HCT116 (cell line): ENCODE data around the gene YPEL3. TPM values are rescaled to one million over a fixed set of nuclear protein-coding genes. Genes with fewer than 3 reads are reported as not detected.

Experiments used
- ATAC-seq: fragments of 200-7000 bp; cut with Tn5 transposase; 2 replicates; pipeline ENCODE4 v1.9.1; 2020; ENCODE audit warnings: mild to moderate bottlenecking, moderate library complexity
- BruUV-seq: library from RNA; stranded (reverse); fragments of 400-500 nt; replicated peaks from 2 replicates; lab custom pipeline; 2021; lab: Mats Ljungman, UMichigan
- CTCF ChIA-PET: fragments of 300-600 bp; sonication (Branson Sonifier 250); formaldehyde crosslinking; loops from one replicate; lab custom pipeline; 2021; ENCODE audit warnings: antibody characterized with exemption; lab: Charles Lee
- POLR2A ChIA-PET: fragments of 300-600, 350-600 bp; sonication (Branson Sonifier 250); formaldehyde crosslinking; loops from one replicate; lab custom pipeline; 2021; ENCODE audit warnings: antibody characterized with exemption; lab: Charles Lee
- RAD21 ChIA-PET, 2 experiments: fragments of 300-600 bp; sonication (Branson Sonifier 250); formaldehyde crosslinking; loops; one replicate each; lab custom pipeline; 2023; ENCODE audit warnings: low total read pairs in 2 of 2; ENCODE audit not compliant: uncharacterized antibody in 2 of 2, unreplicated experiment in 2 of 2, low non-redundant PET in 1 of 2; lab: Charles Lee
- DNase-seq: peaks from one replicate; pipeline ENCODE4 v3.0.0-alpha.2; 2010; ENCODE audit warnings: low read depth, low spot score
- H2AFZ ChIP-seq: fragments of 200-600 bp; shearing (Covaris generic), sonication (generic); 2 replicates; pipeline ENCODE4 v1.6.1; 2017; ENCODE audit warnings: low read depth, mixed run types, mixed read lengths, antibody characterized with exemption, low read length; ENCODE audit not compliant: poor library complexity, severe bottlenecking
- H3K27ac ChIP-seq: 2 replicates; pipeline ENCODE4 v1.5.1; 2012; ENCODE audit warnings: low read depth, low read length
- H3K27me3 ChIP-seq: fragments of 200-600 bp; sonication (generic); 2 replicates; pipeline ENCODE4 v1.6.1; 2016; ENCODE audit warnings: mixed run types, low read length, mixed read lengths; ENCODE audit not compliant: insufficient read depth
- H3K36me3 ChIP-seq, 2 experiments: fragments of 200-500 bp in 1 of 2; fragments of 200-600 bp in 1 of 2; sonication (Bioruptor generic) in 1 of 2; sonication (generic) in 1 of 2; 2 replicates each; pipeline versions ENCODE4 v1.5.1 to v1.6.1; 2014 to 2016; ENCODE audit warnings: low read length in 2 of 2, inconsistent platforms in 1 of 2, mixed read lengths in 1 of 2, mixed run types in 1 of 2; ENCODE audit not compliant: insufficient read depth in 2 of 2, control insufficient read depth in 1 of 2
- H3K4me1 ChIP-seq, 2 experiments: fragments of 200-600 bp in 1 of 2; sonication (generic) in 1 of 2; 2 replicates each; pipeline versions ENCODE4 v1.5.1 to v1.6.1; 2012 to 2017; ENCODE audit warnings: low read length in 2 of 2, inconsistent platforms in 1 of 2, mild to moderate bottlenecking in 1 of 2, mixed read lengths in 1 of 2, mixed run types in 1 of 2, moderate library complexity in 1 of 2; ENCODE audit not compliant: insufficient read depth in 2 of 2, control insufficient read depth in 1 of 2
- H3K4me2 ChIP-seq: fragments of 200-600 bp; sonication (generic); 2 replicates; pipeline ENCODE4 v1.6.1; 2017; ENCODE audit warnings: mixed run types, low read length, mixed read lengths
- H3K4me3 ChIP-seq, 2 experiments: fragments of 200-600 bp in 1 of 2; sonication (generic) in 1 of 2; replicated peaks in 1 of 2; 2 replicates each; pipeline ENCODE4 v1.5.1; 2011 to 2016; ENCODE audit warnings: low read length in 2 of 2, control low read depth in 1 of 2, low read depth in 1 of 2, mild to moderate bottlenecking in 1 of 2, mixed read lengths in 1 of 2, mixed run types in 1 of 2
- H3K79me2 ChIP-seq: fragments of 200-600 bp; sonication (generic); 2 replicates; pipeline ENCODE4 v1.6.1; 2017; ENCODE audit warnings: mild to moderate bottlenecking, mixed run types, low read length, moderate library complexity, mixed read lengths; ENCODE audit not compliant: insufficient read depth
- H3K9ac ChIP-seq: fragments of 200-600 bp; sonication (generic); 2 replicates; pipeline ENCODE4 v1.6.1; 2016; ENCODE audit warnings: low read length, mixed read lengths
- H3K9me2 ChIP-seq: fragments of 200-600 bp; sonication (generic), shearing (Covaris generic); 2 replicates; pipeline ENCODE4 v1.6.1; 2017; ENCODE audit warnings: mixed run types, mild to moderate bottlenecking, moderate library complexity; ENCODE audit not compliant: insufficient read depth
- H3K9me3 ChIP-seq, 2 experiments: fragments of 200-500 bp in 1 of 2; fragments of 200-600 bp in 1 of 2; sonication (Bioruptor generic) in 1 of 2; sonication (generic) in 1 of 2; 2 replicates each; pipeline ENCODE4 v1.6.1; 2014 to 2017; ENCODE audit warnings: low read length in 2 of 2, mixed read lengths in 2 of 2, inconsistent platforms in 1 of 2, low read depth in 1 of 2, mild to moderate bottlenecking in 1 of 2, mixed run types in 1 of 2, moderate library complexity in 1 of 2; ENCODE audit not compliant: control insufficient read depth in 1 of 2, insufficient read depth in 1 of 2
- H4K20me1 ChIP-seq: fragments of 200-600 bp; sonication (generic), shearing (Covaris generic); 2 replicates; pipeline ENCODE4 v1.6.1; 2017; ENCODE audit warnings: mixed run types, mild to moderate bottlenecking, moderate library complexity; ENCODE audit not compliant: insufficient read depth
- ATF3 ChIP-seq: IDR thresholded peaks from 2 replicates; pipeline ENCODE4 v1.6.1; 2012
- CBX3 ChIP-seq: IDR thresholded peaks from 2 replicates; pipeline ENCODE4 v1.6.1; 2012; ENCODE audit warnings: low read depth
- EZH2 ChIP-seq: fragments of 200-600 bp; sonication (generic); IDR thresholded peaks from 2 replicates; pipeline ENCODE4 v1.6.1; 2017; ENCODE audit warnings: antibody characterized with exemption, mixed run types
- FOSL1 ChIP-seq: IDR thresholded peaks from 2 replicates; pipeline ENCODE4 v1.6.1; 2012; ENCODE audit warnings: low read depth
- MAX ChIP-seq: IDR thresholded peaks from 2 replicates; pipeline ENCODE4 v1.6.1; 2012
- POLR2A ChIP-seq: IDR thresholded peaks from 2 replicates; pipeline ENCODE4 v1.7.0; 2011; ENCODE audit warnings: borderline replicate concordance; ENCODE audit not compliant: insufficient read depth, insufficient read length; ENCODE audit errors: extremely low read depth
- RAD21 ChIP-seq: IDR thresholded peaks from 2 replicates; pipeline ENCODE4 v1.6.1; 2012; ENCODE audit warnings: low read depth, mild to moderate bottlenecking
- REST ChIP-seq: IDR thresholded peaks from 2 replicates; pipeline ENCODE4 v1.6.1; 2012; ENCODE audit warnings: low read depth
- SP1 ChIP-seq: IDR thresholded peaks from 2 replicates; pipeline ENCODE4 v1.6.1; 2012; ENCODE audit warnings: low read depth
- SRF ChIP-seq: IDR thresholded peaks from 2 replicates; pipeline ENCODE4 v1.6.1; 2012; ENCODE audit warnings: low read depth
- TCF7L2 ChIP-seq: IDR thresholded peaks from 2 replicates; pipeline ENCODE4 v1.7.0; 2011; ENCODE audit warnings: borderline replicate concordance, inconsistent platforms; ENCODE audit not compliant: insufficient read depth, insufficient read length; ENCODE audit errors: extremely low read depth
- YY1 ChIP-seq: IDR thresholded peaks from 2 replicates; pipeline ENCODE4 v1.6.1; 2011; ENCODE audit warnings: low read length, low read depth, moderate library complexity, mild to moderate bottlenecking; ENCODE audit not compliant: insufficient replicate concordance; ENCODE audit errors: extremely low read depth
- ZBTB33 ChIP-seq: IDR thresholded peaks from 2 replicates; pipeline ENCODE4 v1.6.1; 2011; ENCODE audit warnings: mild to moderate bottlenecking, low read length, moderate library complexity; ENCODE audit not compliant: insufficient replicate concordance; ENCODE audit errors: extremely low read depth
- intact Hi-C: fragments of 100-400 bp; cut with micrococcal nuclease; formaldehyde crosslinking; loops from 2 replicates; pipeline ENCODE4 v1.10.0; 2022
- total RNA-seq: library from RNA; stranded (reverse); gene quantifications from one replicate; pipeline ENCODE4 v1.2.1, GENCODE V29; 2021; ENCODE audit not compliant: unreplicated experiment

Gene YPEL3
- total RNA-seq, 1 experiment from 2014 or later = 10.9 TPM

GRCh38 chr16:30063278-30063892, 32.6 kb downstream of the YPEL3 start:
- no peak for ATAC-seq
- Histone ChIP-seq H3K79me2 (peaks cover 37% of the 10 kb centered on the region), H3K4me2 (peak overlapping the region; percentile 95), H3K4me3 (peak overlapping the region; percentile 98), H3K4me1 (peaks cover 25 to 45% of the 10 kb centered on the region in 2 experiments), H3K27me3 (no peaks in the 10 kb centered on the region), H3K9me2 (no peaks in the 10 kb centered on the region), H3K36me3 (peaks cover 12 to 25% of the 10 kb centered on the region in 2 experiments), H3K9me3 (no peaks in the 10 kb centered on the region), H2AFZ (no peak overlapping the region), H3K9ac (peak overlapping the region; percentile 99), H3K27ac (peak overlapping the region; percentile 100), H4K20me1 (peaks cover 2% of the 10 kb centered on the region; the same call in 1 of the 2 replicates)
- BruUV-seq = no TSS peak
- no peak for DNase-seq
- intact Hi-C loops = no loop called here
- no peak for TF ChIP-seq EZH2
- no peak for TF ChIP-seq ZBTB33
- no peak for TF ChIP-seq REST
- TF ChIP-seq CBX3 = no peak
- TF ChIP-seq ATF3 = no peak
- TF ChIP-seq TCF7L2 = no peak
- TF ChIP-seq SP1 = no peak
- no peak for TF ChIP-seq MAX
- no peak for TF ChIP-seq FOSL1
- TF ChIP-seq POLR2A = no peak
- TF ChIP-seq SRF = no peak
- no peak for TF ChIP-seq RAD21
- no peak for TF ChIP-seq YY1
- ChIA-PET POLR2A (interaction anchor here (0.6 kb wide), 1 partner anchor 103 kb away, joined by 7 read pairs; no protein-coding TSS in a partner anchor), CTCF (no interaction called here), RAD21 (no interaction called here)
